ENCODE measurements around the gene MCF2L.

MCF2L gene

GRCh38 chr13:113046128-113046882, 77.3 kb downstream of the MCF2L start:
- TF ChIP-seq, protein P1, sequence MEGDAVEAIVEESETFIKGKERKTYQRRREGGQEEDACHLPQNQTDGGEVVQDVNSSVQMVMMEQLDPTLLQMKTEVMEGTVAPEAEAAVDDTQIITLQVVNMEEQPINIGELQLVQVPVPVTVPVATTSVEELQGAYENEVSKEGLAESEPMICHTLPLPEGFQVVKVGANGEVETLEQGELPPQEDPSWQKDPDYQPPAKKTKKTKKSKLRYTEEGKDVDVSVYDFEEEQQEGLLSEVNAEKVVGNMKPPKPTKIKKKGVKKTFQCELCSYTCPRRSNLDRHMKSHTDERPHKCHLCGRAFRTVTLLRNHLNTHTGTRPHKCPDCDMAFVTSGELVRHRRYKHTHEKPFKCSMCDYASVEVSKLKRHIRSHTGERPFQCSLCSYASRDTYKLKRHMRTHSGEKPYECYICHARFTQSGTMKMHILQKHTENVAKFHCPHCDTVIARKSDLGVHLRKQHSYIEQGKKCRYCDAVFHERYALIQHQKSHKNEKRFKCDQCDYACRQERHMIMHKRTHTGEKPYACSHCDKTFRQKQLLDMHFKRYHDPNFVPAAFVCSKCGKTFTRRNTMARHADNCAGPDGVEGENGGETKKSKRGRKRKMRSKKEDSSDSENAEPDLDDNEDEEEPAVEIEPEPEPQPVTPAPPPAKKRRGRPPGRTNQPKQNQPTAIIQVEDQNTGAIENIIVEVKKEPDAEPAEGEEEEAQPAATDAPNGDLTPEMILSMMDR (IDR thresholded peaks at IDR 0.05) = no peak

DNA sequence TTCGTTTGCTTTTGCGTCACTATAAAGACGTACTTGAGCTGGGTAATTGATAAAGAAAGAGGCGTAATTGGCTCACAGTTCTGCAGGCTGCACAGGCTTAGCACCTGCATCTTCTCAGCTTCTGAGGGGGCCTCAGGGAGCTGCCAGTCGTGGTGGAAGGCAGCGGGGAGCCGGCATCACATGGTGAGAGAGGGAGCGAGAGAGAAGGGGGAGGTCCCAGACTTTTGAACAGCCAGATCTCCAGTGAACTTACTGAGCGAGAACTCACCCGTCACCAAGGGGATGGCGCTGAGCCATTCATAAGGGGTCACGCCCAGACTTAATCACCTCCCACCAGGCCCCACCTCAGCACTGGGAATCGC, 77.8 kb downstream of the MCF2L start:
- TF ChIP-seq, protein P1 (IDR thresholded peaks at IDR 0.05) = no peak

DNA sequence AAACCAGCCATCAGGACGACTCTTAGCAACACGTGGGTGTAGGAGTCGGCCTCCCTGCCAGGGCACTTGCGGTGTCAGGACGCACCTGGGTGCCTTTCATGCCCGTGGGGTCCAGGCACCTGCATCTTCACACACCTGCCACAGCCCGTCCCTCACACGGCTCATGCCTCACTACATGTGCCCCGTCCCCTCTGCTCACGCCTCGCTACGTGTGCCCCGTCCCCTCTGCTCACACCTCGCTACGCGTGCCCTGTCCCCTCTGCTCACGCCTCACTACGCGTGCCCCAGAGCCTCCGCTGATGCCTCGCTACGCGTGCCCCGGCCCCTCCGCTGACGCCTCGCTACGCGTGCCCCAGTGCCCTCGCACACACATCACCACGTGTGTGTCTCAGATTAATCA, 78.6 kb downstream of the MCF2L start:
- TF ChIP-seq, protein P1 (IDR thresholded peaks at IDR 0.05) = no peak

GRCh38 chr13:113048766-113049165, 79.8 kb downstream of the MCF2L start:
- TF ChIP-seq, protein P1 (IDR thresholded peaks at IDR 0.05) = no peak

DNA sequence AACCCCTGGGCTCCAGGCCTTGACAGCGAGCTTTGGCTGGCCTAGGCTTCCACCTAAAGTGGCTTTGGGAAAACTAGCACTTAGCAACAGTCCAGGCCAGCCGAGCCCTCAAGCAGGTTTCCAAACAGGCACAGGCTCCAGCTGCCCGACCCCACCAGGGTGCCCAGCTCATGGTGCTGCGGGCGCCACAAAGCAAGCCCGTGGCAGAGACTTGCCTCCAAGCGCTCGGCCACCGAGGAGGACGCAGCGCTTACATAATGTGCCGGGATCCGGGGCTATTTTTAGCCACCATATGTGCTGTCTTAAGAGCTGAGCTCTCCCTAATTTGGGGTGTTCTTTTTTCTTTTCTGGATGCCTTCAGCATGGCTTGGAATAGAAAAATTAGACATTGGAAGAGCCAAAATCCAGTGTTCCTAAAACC, 80.5 kb downstream of the MCF2L start:
- TF ChIP-seq, protein P1 (IDR thresholded peaks at IDR 0.05) = no peak

DNA sequence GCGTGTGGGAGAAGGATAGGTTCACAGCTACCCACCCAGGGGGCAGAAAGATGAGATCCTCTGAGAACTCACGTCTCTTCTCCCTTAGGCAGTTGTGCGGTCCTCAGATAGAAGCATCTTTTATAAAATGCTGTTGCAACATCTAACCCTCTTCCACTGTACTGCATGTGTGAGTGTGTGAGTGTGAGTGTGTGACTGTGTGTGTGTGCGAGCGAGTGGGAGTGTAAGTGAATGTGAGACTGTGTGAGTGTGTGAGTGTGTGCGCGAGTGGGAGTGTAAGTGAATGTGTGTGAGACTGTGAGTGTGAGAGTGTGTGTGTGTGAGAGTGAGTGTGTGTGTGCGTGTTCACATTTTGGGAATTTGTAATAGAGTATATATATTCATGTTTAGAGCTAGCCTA, 81.0 kb downstream of the MCF2L start:
- TF ChIP-seq, protein P1 (IDR thresholded peaks at IDR 0.05) = no peak

DNA sequence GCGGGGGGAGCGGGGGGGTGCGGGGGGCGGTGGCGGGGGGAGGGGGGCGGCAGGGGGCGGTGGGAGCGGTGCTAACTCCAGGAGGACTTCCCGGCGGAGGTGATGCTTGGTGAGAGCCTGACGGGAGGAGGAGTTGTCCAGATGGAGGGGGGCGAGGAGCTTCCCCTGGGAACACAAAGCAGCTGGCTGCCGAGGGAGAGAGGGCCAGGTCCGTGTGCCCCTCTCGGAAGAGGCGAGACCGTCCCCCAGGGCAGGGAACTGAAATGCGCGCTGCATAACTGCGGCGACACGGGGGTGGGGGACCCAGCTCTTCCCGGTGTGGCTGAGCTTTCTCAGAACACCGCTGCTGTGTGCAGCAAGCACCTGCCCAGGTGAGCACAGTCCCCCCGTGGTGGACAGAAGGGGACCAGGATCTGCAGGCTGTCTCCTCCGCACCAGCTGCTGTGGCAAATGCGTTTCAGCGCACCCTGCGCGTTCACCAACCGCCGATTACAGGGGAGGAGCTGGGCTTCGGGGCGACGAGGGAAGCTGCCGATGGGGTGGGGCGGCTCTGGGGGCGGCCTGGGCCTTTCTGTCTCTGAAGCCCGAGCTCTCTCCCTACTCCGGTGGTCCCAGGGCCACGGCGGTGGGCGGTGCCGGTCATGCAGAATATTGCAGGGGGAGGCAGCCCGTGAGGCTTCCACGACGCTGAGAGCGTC, 81.9 kb downstream of the MCF2L start:
- TF ChIP-seq, protein P1 (IDR thresholded peaks at IDR 0.05) = no peak

Data from LNCAP (cell line).